Iris pigment epithelial cell (primary cell): ENCODE data around the gene HSFX3.
"Not testable (repeated sequence)": the region's sequence is repeated elsewhere in the genome, so short reads cannot be mapped to it uniquely, and the experiment has no call there.

Source experiments
- DNase-seq: peaks from one replicate; pipeline ENCODE4 v3.0.0-alpha.2; 2011; ENCODE audit warnings: low read depth

The HSFX3 gene

DNA sequence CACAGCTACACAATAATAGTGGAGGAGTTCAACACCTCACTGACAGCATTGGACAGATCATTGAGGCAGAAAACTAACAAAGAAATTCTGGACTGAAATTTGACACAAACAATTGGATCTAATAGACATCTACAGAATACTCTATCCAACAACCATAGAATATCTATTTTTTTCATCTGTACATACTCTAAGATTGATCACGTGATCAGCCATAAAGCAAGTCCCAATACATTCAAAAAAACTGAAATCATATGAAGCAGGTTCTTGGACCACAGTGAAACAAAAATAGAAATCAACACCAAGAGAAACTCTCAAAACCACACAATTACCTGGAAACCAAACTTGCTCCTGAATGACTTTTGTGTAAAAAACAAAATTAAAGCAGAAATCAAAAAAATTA, 32.4 kb downstream of the HSFX3 start:
- DNase-seq: no peak

DNA sequence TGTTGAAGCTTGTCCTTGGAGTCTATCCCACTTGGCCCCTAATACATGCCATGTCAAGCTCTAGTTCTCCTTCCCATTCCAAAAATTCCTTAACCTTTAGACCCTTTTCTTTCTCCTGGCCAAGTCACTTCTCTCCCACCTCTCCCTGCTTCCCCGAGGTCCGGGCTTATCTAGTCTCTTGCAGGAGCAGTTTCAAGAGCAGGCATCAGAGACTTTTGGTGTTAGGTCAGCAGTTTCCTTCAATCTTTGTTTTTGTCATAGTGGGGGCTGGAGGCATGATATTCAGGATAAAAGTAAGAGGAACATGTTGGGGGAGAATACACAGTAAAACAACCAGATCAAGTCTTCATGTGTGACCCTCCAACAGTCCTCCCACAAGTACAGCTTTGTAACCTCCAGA, 33.1 kb downstream of the HSFX3 start:
- no peak for DNase-seq

DNA sequence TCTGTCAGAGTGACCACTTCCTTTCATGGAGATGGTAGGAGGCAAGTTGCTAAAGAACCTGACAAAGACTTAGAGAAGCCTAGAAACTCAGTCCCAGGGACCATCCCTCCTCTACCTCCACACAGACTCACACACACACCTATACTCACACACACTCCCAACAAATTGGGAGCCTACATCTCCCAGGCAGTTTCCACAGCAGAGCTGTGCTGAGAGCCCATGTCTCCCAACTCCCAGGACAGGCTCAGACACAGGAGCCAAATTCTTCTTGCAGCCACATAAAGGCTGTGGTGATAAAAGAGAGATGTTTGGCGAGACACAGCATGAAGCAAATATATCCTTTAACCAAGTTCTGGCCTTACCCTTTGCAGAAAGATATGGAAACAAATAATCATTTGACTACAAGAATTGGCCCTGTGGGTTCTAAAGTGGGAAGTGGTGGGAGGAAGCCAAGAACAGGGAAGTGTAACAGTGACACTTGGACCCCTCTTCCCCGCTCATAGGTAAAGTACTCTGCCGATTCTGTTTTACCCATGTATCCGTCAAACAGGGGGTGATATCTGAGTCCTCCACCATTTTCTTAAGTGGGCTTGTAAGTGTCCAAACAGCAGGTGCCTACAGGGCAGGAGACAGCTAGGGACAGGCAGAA, 33.6 kb downstream of the HSFX3 start:
- no peak for DNase-seq

DNA sequence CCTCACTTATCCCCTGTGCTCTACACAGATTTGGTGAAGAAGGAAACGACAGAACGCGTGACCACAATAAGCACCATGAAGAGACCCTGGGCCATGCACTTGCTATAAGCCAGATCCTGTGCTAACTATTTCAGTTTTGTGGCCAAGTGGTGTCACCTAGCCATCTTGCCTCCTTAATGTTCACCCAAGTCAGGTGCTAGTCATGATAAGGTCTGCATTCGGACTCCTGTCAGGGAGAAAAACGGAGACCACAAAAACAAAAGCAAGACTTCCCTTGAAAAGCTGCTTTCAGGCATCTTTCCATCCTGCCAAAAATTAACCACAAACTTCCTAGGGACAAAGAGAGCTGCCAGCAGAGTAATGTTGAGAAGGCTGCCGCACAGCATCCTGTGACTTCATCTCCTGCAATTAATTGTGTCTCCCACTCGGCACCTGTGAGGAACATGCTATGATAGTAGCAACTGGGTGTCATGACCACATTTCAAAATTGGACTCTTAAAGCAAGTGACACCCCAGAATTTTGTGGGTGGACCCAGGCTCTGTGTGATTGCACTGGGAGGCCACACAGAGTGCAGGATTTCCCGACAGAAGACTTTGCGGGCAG, 35.8 kb downstream of the HSFX3 start:
- no peak for DNase-seq

DNA sequence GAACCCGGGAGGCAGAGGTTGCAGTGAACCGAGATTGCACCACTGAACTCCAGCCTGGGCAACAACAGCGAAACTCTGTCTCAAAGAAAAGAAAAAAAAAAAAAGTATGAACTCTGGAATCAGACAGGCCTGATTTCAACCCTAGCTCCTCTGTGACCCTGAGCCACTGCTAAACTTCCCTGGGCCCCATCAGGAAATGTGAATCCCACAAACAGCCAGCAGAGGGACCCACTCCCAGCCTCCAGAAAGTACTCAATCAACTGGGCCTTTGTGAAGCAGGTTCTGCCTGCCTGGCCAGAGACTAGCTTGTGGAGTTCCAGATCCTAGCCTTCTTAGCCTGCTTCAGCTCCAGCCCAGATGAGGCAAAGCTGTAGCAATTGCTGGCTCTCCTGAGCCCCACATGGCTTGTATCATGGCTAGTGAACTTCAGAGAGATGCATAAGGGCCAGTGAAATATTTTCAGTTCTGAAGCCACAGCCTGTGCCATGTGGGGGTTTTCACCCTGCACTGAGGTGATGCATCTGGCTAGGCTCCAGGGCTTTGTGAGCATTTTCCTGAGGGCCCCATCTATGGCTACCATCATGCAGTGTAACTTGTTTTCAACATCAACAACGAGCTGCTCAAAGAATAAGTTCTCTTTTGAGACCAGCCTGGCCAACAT, 37.4 kb downstream of the HSFX3 start:
- peak; percentile 42 for DNase-seq

DNA sequence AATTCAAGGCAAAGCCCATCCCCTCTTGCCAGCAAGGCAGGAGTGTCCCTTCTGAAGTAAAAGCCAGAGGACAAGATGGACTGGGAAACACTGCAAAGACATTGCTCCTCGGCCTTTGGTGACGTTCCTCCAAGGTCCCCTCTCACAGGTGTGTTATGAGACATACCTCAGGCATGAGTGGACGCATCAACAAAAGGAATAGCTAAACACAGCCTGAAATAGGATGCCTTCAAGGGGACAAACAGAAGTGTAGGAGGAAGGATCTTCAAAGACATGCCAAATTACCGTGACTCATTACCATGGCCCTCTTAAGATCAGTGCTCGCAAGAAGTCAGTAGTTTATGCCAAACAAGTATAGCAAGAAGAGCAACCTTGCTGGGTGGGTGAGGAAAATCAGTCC, 38.6 kb downstream of the HSFX3 start:
- peak; percentile 29 for DNase-seq

DNA sequence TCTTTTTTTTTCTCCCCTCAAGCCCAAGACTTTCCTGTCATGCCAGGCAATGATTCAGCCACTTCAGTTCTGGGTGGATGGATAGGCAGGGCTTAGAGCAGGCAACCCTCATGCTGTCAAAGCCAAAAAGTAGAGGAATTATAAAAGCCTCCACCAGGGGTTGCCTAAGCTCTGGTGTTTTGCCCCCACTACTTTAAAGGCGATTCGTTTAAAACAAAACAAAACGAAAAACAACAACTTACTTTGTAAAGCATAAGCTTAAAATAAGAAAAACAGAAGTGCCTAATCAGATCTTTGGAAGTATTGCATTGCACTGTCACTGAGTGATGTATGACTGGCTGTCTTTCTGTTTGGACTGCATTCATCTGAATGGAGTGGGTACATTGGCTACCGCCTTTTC, 39.3 kb downstream of the HSFX3 start:
- DNase-seq: no peak

DNA sequence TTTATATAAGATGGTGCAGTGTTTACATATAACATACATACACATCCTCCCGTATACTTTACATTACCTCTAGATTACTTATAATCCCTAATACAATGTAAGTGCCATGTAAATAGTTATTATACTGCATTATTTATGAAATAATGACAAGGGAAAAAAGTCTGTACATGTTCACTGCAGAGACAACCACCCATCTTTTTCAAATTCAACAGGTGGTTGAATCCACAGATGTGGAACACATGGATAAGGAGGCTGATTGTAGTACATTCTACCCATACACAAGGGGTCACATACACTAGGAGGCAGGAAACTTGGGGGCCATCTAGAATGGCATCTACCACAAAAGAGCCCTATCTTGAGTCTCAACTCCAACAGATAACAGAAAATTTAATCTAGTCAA, 41.3 kb downstream of the HSFX3 start:
- DNase-seq: no peak

DNA sequence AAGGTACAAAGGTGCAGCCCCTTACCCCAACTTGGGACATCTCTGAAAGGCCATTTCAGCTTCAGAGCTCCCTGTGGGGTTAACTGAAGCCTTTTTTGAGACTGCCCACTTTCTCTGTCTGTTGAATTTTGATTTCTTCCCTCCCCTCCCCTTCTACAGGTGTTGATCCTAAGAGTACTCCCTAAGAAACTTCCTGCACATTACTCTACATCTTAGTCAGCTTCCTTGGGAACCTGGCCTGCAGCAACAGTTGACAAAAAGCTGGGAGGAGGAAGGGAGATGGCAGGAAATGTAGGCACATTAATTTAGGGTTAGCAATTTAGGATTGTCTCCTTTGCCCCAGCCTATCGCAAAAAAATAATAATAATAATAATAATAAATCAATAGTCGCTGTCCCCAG, 43.4 kb downstream of the HSFX3 start:
- DNase-seq: no peak

DNA sequence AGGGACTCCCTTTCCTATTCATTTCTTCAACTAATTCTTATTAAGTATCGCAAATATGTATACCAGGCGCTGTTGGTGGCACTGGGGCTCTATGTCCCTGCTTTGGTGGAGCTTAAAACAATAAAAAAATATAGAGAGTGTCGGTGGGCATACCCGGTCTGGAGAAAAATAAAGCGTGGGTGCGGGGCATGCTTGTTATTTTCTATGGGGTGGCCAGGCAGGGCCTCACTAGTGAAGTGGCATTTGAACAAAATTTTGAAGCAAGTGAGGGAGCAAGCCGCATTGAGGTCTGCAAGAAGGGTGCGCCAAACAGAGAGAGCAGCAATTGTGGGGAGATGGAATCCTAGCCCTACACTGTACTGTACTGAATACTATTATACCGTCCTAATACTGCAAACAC, 44.1 kb downstream of the HSFX3 start:
- DNase-seq: no peak

DNA sequence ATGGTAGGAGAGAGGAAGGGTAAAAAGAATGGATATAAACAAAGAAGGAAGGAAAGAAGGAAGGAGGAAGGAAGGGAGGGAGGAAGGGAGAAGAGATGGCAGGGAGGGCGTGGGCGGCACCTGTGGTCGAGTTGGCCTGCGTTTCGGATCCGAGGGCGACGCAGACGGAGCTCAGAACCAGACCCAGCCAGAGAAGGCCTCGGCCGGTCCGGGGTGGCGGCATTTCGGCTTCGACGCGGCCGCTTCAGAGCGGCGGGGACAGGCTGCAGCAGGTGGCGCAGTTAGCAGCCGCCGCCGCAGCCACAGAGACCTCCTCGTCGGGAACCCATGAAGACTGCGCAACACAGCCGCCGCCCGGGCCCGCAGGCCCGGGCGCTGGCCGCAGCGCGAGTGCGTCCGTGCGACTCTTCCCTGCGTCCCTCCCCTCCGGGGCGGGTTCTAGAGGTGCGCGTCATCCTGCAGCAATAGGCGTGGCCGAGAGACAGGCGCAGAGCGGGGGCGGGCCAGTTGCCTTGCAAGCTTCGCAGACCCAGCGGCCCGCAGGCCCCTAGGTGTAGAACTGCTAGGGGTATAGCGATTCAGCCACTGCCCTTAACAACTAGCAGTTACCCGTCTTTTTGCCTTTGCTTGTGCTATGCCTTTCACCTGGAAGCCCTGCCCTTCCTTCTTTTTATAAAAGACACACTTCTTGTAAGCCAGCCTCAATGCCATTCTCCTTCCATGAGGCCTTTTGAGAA, 44.6 kb downstream of the HSFX3 start, which contains the start of gene IDS:
TSS of gene IDS (minus strand) at position 392 of the 737 bp plus-strand sequence. CDS start at position 223, 169 bp downstream.
- DNase-seq: peak; percentile 86

DNA sequence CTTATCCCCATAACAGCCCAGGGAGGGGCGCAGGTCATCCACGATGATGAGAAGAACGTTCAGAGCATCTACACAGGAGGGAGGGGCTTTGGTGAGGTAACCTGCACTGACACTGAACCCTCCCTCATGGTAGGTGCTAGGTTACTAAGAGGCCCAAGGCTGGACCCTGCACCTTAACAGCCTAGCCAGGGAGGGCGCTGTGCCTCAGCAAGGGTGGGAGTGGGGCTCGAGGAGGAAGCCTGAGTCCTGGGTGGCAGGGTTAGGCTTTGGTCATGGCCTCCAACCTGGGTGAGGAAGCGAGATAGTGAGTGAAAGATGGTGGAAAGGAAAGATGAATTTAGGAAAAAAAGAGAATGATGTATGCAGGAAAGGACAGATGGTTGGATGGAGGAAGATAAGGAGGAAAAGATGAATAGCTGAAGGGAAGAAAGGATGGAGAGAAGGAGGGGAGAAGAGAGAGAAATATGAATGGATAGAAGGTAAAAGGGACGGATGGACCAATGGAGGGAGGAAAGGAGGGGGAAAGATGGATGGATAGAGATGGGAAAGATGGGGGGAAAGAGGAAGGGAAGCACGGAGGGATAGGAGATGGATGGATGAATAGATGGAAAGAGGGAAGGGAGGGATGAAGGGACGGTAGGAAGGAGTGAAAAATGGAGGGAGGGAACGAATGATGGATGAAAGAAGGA, 45.4 kb downstream of the HSFX3 start:
- DNase-seq: no peak

DNA sequence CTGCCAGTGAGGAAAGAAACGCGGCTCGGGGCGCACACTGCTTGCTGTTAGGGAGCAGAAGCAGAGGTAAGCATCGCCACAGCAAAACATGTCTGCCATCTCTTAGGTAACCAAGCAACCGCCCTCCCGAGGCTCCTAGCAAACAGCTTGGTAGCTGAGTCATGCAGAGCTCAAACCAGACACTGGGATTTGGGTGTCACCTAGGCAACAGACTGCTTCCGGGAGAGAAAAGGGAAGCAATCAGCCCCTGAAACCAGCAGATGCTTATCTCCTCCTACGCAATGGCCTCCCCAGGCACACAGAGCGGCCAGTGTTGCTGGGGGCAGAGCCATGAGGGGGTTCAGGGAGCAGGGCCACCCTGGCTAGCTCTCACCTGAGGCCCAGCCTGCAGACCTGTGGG, 46.3 kb downstream of the HSFX3 start:
- peak; percentile 73 for DNase-seq

DNA sequence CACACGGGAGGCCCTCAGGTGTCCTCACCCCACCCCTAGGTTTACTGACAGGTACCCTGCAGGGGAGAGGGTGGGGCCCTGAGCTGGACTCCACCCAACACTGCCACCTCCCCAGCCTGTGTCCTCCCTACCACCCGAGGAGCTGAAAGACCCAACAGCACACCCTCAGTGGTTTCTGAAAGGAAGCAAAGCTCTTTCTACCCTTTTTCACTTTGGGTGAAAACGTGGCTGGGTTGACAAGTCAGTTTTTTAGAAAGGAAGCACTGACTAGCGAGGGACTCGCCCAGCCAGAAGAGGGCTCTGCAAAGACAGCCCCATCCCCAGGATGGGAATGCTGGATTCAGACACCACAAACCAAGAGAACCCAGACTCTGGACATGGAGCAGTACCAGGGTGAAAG, 46.8 kb downstream of the HSFX3 start:
- DNase-seq: not testable (repeated sequence)

DNA sequence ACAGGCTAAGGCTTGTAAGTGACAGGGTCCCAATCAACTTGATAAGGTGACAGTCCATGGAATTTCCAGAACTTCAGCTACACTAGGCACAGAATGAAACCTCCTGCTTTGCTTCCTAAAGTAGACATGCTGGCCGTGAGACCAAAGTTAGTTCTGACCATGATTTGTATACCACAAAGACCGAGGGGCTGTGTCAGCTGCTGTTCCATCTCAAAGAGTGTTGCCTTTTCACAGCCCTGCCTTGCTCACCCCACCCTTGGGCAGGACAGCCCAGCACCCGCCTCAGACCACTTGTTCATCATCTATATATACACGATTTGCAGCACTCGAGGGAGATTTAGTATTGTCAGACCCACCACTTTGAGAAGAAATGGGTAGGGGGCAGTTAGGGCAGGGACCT, 50.0 kb downstream of the HSFX3 start:
- no peak for DNase-seq

DNA sequence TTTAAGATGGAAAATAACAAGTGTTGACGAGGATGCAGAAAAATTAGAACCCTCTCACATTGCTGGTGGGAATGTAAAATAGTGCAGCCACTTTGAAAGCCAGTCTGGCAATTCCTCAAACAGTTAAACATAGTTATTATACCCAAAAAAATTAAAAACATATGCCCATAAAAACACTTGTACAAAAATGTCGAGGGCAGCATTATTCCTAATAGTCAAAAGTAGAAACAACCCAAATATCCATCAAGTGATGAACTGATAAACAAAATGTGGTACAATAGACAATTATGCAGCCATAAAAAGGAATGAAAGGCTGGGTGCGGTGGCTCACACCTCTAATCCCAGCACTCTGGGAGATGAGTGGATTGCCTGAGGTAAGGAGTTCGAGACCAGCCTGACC, 51.0 kb downstream of the HSFX3 start:
- no peak for DNase-seq
